Mesenteric fat pad (tissue), 1 donor: ENCODE data around the gene RBFOX2. TPM values are rescaled to one million over a fixed set of nuclear protein-coding genes. Genes with fewer than 3 reads are reported as not detected.
A peak's percentile ranks its signal among the peaks of the same experiment; 100 is the strongest.
"Not testable (repeated sequence)": the region's sequence is repeated elsewhere in the genome, so short reads cannot be mapped to it uniquely, and the experiment has no call there.

ENCODE experiments used
- DNase-seq: peaks from one replicate; pipeline ENCODE4 v3.0.0-alpha.2; 2020; ENCODE audit warnings: low spot score
- long read RNA-seq: library from polyadenylated mRNA; unstranded; transcript quantifications from one replicate; pipeline ENCODE4 v2.0.0, GENCODE V29; 2020
- total RNA-seq: library from RNA; stranded (reverse); fragmentation: NEBNext Ultra II Directional; extraction: Animal tissue kit (Norgen Biotek cat#: 25700); gene quantifications from one replicate; pipeline ENCODE4 v1.2.1, GENCODE V29; 2021
- donor health status: DM: yes; HTN: yes; CAD: no.

The RBFOX2 gene, protein sequence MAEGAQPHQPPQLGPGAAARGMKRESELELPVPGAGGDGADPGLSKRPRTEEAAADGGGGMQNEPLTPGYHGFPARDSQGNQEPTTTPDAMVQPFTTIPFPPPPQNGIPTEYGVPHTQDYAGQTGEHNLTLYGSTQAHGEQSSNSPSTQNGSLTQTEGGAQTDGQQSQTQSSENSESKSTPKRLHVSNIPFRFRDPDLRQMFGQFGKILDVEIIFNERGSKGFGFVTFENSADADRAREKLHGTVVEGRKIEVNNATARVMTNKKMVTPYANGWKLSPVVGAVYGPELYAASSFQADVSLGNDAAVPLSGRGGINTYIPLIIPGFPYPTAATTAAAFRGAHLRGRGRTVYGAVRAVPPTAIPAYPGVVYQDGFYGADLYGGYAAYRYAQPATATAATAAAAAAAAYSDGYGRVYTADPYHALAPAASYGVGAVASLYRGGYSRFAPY
- 50.1 TPM for total RNA-seq
- long read RNA-seq, full-length matches to known transcripts: 18 of 99 reads
- long read RNA-seq, partial matches to known transcripts: 5 of 99 reads
- long read RNA-seq, other reads (novel, unspliced or antisense): 76 of 99 reads

DNA sequence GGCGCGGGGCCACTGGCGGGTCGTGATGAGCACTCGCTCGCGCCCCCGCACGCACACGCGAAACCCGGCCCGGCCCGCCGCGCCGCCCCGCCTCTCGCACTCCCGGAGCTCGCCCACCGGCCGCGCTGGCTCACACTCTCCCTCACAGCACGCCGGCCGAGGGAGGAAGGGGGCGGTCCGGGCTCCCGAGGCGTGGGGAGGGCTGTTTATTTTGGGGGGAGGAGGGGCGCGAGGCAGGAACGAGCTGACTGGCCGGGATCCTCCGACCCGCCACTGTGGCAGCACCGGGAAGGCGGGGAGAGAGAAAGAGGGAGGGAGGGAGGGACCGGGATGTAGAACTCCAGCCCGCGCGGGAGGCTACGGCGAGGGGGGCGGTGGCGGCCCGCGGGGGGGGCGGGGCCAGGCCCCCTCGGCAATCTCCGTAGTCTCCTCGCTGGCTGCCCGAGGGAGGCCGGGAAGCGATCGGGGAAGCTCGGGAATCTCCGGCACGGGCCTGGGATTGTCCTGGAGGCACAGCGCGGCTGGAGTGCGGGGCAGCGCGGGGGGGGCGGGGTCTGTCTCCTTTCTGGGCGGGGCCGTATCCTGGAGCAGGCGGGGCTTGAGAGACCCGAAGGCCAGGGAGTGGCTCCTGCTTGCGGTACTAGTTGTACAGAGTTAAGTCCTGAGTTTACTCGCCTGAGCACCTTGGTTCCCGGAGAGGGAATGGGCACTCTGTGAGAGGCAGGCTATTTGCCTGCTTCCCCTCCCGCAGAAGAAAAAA is at the start of gene RBFOX2:
TSS of gene RBFOX2 (minus strand) at position 179 of the 760 bp plus-strand sequence. CDS start 399 bp downstream, outside the sequence.
- peak; percentile 98 for DNase-seq

DNA sequence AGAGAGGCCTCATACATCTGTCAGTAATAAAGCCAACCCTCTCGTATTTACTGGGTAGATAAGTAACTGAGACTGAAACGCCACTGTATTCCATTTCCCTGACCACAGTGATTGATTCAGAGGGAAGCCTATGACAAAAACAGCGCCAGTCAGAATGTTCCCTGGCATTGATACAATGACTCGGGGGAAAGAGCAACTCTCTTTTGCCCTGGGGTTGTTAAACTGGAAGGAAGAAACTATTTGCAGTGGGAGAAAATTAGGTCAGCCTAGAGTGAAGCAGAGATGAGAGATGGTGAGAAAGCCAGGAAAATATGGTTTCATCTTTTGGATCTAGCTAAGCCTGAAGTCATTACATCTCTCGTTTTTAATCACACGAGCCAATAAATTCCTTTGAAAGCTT is 48.6 kb upstream of the RBFOX2 start:
- no peak for DNase-seq

- DNase-seq: no peak
These were observed 47.1 kb upstream of the RBFOX2 start for GRCh38 chr22:36075724-36076123.

- DNase-seq: no peak
These were observed 46.6 kb upstream of the RBFOX2 start for GRCh38 chr22:36075230-36075629.

- DNase-seq: no peak
These were observed 44.9 kb upstream of the RBFOX2 start for GRCh38 chr22:36073476-36073875.

DNA sequence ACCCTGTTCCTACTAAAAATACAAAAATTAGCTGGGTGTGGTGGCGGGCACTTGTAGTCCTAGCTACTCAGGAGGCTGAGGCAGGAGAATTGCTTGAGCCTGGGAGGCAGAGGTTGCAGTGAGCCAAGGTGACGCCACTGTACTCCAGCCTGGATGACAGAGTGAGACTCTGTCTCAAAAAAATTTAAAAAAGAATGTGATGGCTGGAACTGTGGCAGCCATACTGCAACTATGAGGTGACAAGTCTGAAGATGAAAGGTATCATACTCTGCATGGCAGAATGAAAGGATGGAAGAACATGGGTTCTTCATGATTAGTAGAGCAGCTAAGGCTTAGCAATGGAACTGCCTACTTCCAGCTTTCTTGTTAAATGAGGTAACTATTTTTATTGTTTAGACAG is 42.0 kb upstream of the RBFOX2 start:
- DNase-seq: not testable (repeated sequence)

GRCh38 chr22:36069368-36069767 is 40.7 kb upstream of the RBFOX2 start:
- DNase-seq: no peak

DNA sequence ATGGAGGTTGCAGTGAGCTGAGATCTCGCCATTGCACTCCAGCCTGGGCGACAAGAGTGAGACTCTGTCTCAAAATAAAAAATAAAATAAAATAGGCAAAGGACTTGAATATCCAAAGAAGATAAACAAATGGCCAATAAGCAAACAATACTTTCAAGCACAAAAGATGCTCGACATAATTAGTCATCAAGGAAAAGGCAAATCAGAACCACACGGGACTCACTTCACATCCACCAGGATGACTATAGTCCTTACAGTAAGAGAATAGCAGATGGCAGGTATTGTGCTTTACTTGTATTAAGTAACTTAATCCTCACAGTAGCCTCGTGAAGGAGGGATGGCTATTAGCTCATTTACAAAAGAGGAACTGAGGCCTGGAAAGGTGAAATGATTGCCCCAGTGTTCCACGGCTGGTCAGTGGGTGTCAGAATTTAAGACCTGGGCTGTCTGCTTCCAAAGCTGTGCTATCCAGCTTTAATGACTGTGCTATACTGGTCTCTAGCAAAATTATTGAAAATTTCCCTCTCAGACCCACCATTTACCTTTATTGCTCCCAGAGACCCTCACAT is 40.2 kb upstream of the RBFOX2 start:
- DNase-seq: no peak

DNA sequence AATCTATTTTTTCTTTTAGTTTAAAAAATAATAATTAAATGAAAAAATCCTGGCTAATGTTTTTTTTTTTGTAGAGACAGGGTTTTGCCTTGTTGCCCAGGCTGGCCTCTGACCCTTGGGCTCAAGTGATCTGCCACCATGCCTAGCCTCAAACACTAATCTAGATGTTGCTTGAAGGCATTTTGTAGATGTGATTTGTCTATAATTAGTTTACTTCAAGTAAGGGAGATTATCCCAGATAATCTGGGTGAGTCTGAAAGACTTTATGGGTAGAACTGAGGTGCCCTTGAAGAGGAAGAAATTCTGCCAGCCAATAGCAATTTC is 38.6 kb upstream of the RBFOX2 start:
- DNase-seq: no peak

- peak; percentile 96 for DNase-seq
These were observed 37.3 kb upstream of the RBFOX2 start for GRCh38 chr22:36065775-36066544.

DNA sequence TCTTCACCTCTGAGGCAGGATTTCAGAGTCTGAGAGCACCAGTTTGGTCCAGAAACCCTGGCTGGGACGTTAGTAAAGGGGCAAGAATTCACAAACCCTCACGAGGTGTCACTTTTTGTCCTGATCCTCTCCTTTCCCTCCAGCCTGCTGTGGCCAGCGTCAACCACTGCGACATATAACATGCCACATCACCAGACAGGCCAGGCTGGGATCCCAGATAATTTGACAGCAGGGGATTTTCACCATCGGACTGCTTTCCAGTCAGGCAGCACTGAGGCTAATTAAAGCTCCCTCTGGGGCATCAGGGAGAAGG is 36.8 kb upstream of the RBFOX2 start:
- no peak for DNase-seq

- no peak for DNase-seq
These were observed 35.7 kb upstream of the RBFOX2 start for GRCh38 chr22:36064358-36064757.

DNA sequence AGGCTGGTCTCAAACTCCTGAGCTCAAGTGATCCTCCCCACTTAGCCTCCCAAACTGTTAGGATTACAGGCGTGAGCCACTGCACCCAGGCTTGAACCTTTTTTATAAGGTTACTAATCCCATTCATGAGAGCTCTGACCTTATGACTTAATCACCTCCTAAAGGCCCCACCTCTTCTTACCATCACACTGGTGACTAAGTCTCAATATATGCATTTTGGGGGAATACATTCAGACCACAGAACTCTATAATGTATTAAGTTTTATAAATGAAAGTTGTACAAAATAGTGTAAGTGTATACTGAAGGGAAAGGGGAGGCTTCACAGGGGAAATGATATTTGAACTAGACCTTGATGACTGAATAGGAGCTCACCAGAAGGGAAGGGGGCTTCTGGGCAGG is 28.4 kb upstream of the RBFOX2 start:
- DNase-seq: no peak

- DNase-seq: no peak
These were observed 27.0 kb upstream of the RBFOX2 start for GRCh38 chr22:36055376-36056295.

DNA sequence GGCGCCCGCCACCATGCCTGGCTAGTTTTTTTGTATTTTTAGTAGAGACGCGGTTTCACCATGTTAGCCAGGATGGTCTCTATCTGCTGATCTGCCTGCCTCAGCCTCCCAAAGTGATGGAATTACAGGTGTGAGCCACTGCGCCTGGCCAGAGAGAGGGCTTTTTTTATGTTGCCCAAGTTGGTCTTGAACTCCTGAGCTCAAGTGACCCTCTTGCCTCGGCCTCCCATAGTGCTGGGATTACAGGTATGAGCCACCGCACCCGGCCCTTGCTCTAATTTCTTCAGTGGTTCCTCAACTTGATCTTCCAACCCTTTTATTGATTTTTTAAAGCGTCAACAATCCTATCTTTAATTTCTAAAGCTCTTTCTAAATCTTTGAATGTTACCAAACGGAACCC is 25.8 kb upstream of the RBFOX2 start:
- not testable (repeated sequence) for DNase-seq

DNA sequence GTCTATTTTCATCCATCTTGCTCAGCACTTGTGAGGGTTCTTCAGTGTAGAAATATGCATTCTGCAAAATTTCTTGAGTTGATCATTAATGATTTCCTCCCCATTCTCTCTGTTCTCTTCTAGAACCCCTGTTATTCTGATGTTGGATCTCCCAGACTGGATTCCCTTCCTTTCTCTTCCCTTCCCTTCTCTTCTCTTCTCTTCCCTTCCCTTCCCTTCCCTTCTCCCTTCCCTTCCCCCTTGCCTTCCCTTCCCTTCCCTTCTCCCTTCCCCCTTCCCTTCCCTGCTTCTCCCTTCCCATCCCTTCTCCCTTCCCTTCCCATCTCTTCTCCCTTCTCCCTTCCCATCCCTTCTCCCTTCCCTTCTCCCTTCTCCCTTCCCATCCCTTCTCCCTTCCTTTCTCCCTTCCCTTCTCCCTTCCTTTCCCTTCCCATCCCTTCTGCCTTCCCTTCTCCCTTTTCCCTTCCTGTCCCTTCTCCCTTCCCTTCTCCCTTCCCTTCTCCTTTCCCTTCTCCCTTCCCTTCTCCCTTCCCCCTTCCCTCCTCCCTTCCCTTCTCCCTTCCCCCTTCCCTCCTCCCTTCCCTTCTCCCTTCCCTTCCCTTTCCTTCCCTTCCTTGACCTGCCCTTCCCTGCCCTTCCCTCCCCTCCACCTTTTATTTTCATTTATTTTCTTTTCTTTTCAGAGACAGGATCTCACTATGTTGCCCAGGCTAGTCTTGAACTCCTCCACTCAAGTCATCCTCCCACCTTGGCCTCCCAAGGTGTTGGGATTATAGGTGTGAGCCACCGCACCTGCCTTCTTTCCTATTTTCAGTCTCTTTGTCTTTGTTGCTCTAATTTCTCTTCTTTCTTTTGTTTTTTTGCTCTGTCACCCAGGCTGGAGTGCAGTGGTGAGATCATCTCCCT is 24.9 kb upstream of the RBFOX2 start:
- DNase-seq: no peak

GRCh38 chr22:36052505-36052941 is 23.9 kb upstream of the RBFOX2 start:
- no peak for DNase-seq

DNA sequence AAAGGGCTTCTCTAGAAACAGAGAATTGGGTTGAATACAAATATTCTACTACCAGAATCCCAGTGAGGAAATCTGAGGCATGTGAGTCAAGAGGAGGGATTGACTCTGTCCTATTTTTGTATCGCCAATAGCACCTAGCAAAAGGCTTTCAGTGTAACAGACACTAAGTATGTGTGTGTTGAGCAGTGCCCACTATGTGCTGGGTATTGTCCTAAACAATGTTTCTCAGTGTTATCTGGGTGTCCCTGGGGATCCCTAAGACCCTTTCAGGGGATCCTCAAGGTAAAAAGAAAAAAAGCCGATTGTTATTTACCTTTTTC is 21.0 kb upstream of the RBFOX2 start:
- no peak for DNase-seq

DNA sequence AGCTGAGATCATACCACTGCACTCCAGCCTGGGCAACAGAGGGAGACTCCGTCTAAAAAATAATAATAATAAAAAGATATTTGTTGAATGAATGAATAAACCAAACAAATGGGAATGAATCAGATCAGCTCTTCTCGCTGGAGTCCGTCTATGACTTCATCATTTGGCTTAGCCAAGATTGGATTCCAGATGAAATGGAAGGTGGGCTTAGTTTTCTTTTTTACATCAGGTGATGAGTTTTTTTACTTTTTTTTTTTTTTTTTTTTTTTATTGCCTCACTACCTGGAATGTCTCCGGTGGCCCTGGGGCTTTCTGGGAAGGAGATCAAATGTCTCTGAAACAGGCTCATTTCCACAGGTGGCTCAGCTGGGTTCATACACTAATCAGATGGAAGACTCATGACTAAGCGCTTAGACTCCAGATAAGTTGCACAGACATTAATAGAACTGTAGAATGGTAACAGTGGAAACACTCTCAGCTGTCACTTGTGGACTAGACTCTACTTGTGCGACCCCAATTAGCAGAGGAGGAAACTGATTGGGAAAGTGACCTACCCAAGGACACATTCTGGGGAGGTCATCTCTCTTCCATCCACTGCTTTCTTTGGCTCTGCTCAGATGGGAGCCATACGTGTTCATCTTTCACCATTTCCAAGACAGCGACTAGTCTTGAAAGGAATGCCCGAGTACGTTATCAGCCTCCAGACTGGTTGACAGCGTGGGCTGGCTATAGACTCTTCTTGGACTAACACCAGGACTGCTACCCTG is 20.5 kb upstream of the RBFOX2 start:
- DNase-seq: no peak
